Stimulated activated CD8-positive, alpha-beta memory T cell treated with anti-CD3 and anti-CD28 coated beads, Interleukin-12 subunit alpha, Interleukin-12 subunit beta, amount 100 ng/mL, for 24 hours (primary cell): ENCODE data around the gene TLE1.
"Not testable (repeated sequence)": the region's sequence is repeated elsewhere in the genome, so short reads cannot be mapped to it uniquely, and the experiment has no call there.

Experiments
- DNase-seq: peaks from one replicate; pipeline ENCODE4 v3.0.0-alpha.2; 2020; ENCODE audit errors: extremely low read depth

The TLE1 gene

GRCh38 chr9:81601639-81602623, 87.4 kb downstream of the TLE1 start:
- DNase-seq = no peak

- no peak for DNase-seq
Measured at GRCh38 chr9:81600631-81601030, 88.7 kb downstream of the TLE1 start.

GRCh38 chr9:81599837-81600236, 89.5 kb downstream of the TLE1 start:
- no peak for DNase-seq

- no peak for DNase-seq
Measured at GRCh38 chr9:81598811-81599210, 90.5 kb downstream of the TLE1 start.

GRCh38 chr9:81598123-81598497, 91.2 kb downstream of the TLE1 start:
- no peak for DNase-seq

- DNase-seq = no peak
Measured at GRCh38 chr9:81597419-81598122, 91.8 kb downstream of the TLE1 start.

- no peak for DNase-seq
Measured at GRCh38 chr9:81596679-81597418, 92.5 kb downstream of the TLE1 start.

GRCh38 chr9:81595887-81596543, 93.3 kb downstream of the TLE1 start:
- no peak for DNase-seq

- not testable (repeated sequence) for DNase-seq
Measured at GRCh38 chr9:81595293-81595692, 94.1 kb downstream of the TLE1 start.

GRCh38 chr9:81594415-81594814, 94.9 kb downstream of the TLE1 start:
- no peak for DNase-seq

- no peak for DNase-seq
Measured at GRCh38 chr9:81592887-81593266, 96.5 kb downstream of the TLE1 start.

GRCh38 chr9:81591791-81592190, 97.6 kb downstream of the TLE1 start:
- DNase-seq = no peak

- no peak for DNase-seq
Measured at GRCh38 chr9:81590688-81591087, 98.7 kb downstream of the TLE1 start.

GRCh38 chr9:81589819-81590218, 99.5 kb downstream of the TLE1 start:
- no peak for DNase-seq

GRCh38 chr9:81589392-81589791, 100.0 kb downstream of the TLE1 start:
- DNase-seq = no peak

- DNase-seq = no peak
Measured at GRCh38 chr9:81588148-81588871, 101.0 kb downstream of the TLE1 start.

GRCh38 chr9:81586786-81587185, 102.6 kb downstream of the TLE1 start:
- DNase-seq = no peak

GRCh38 chr9:81585191-81585763, 104.1 kb downstream of the TLE1 start:
- DNase-seq = no peak

GRCh38 chr9:81584099-81584498, 105.2 kb downstream of the TLE1 start:
- DNase-seq = no peak

- DNase-seq = no peak
Measured at GRCh38 chr9:81581986-81582385, 107.4 kb downstream of the TLE1 start.

GRCh38 chr9:81579381-81579780, 110.0 kb downstream of the TLE1 start:
- DNase-seq = no peak
